Mesodermal cell (in vitro differentiated cells): ENCODE results near the gene RANBP9.

Source experiments
- H3K27ac ChIP-seq: 2 replicates; pipeline ENCODE4 v1.7.0; 2013; ENCODE audit warnings: mild to moderate bottlenecking, low read depth, low read length, moderate library complexity; ENCODE audit not compliant: severe bottlenecking
- H3K36me3 ChIP-seq: 2 replicates; pipeline ENCODE4 v1.7.1; 2013; ENCODE audit warnings: mild to moderate bottlenecking, low read length, moderate library complexity; ENCODE audit not compliant: control insufficient read depth, insufficient read depth
- H3K4me1 ChIP-seq: one replicate; pipeline ENCODE4 v1.7.1; 2013; ENCODE audit warnings: mild to moderate bottlenecking, low read length; ENCODE audit not compliant: insufficient read depth, control insufficient read depth, poor library complexity, severe bottlenecking
- H3K4me3 ChIP-seq: 2 replicates; pipeline ENCODE4 v1.7.0; 2013; ENCODE audit warnings: low read length, control low read depth, mild to moderate bottlenecking; ENCODE audit not compliant: insufficient read depth, poor library complexity, severe bottlenecking; ENCODE audit errors: extremely low read depth
- H3K9me3 ChIP-seq: 2 replicates; pipeline ENCODE4 v1.7.1; 2013; ENCODE audit warnings: mild to moderate bottlenecking, low read length, moderate library complexity; ENCODE audit not compliant: control insufficient read depth
- WGBS, 2 experiments: methylation state at CpG; one replicate each; pipeline ENCODE4 v1.1.5; 2013; ENCODE audit warnings: missing lambda C conversion rate in 2 of 2; ENCODE audit not compliant: insufficient coverage in 2 of 2; 5-methylcytosine and 5-hydroxymethylcytosine counted together

Gene RANBP9

DNA sequence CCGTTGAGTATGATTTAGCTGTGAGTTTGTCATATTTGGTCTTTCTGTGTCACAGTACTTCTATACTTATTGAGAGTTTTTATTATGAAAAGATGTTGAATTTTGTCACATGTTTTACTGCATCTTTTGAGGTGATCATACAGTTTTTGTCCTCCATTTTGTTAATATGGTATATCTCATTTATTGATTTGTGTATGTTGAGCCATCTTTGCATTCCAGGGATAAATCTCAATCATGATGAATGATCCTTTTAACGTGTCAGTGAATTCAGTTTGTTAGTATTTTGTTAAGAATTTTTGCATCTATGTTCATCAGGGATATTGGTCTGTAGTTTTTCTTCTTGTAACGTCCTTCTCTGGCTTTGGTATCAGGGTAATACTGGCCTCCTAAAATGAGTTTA is 133.7 kb downstream of the RANBP9 start:
- Histone ChIP-seq H3K9me3 (peaks cover 11% of the 10 kb centered on the region), H3K27ac (no peak overlapping the region), H3K4me3 (no peak overlapping the region), H3K36me3 (peaks cover 15% of the 10 kb centered on the region), H3K4me1 (peaks cover 8% of the 10 kb centered on the region)
- WGBS, 2 experiments = 100% methylated on average over 2 of the region's 3 CpGs; no CpG with 5 or more reads in 1 of the 2 experiments

DNA sequence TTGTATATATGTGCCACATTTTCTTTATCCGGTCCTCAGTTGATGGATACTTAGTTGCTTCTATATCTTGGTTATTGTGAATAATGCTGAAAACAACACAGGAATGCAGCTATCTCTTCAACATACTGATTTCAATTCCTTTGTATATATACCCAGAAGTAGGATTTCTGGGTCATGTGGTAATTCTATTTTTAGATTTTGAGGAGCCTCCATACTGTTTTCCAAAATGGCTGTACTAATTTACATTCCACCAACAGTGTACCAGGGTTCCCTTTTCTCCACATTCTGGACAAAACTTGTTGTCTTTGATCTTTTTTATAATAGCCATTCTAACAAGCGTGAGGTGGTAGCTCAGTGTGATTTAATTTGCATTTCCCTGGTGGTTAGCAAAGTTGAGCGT is 135.6 kb downstream of the RANBP9 start:
- no peak overlapping the region for H3K4me3 ChIP-seq
- WGBS, 2 experiments = 100% methylated on average over 1 of the region's 3 CpGs; no CpG with 5 or more reads in 1 of the 2 experiments
- H3K36me3 ChIP-seq = peaks cover 6% of the 10 kb centered on the region
- peaks cover 11% of the 10 kb centered on the region for H3K9me3 ChIP-seq
- peaks cover 8% of the 10 kb centered on the region for H3K4me1 ChIP-seq
- H3K27ac ChIP-seq = no peak overlapping the region

DNA sequence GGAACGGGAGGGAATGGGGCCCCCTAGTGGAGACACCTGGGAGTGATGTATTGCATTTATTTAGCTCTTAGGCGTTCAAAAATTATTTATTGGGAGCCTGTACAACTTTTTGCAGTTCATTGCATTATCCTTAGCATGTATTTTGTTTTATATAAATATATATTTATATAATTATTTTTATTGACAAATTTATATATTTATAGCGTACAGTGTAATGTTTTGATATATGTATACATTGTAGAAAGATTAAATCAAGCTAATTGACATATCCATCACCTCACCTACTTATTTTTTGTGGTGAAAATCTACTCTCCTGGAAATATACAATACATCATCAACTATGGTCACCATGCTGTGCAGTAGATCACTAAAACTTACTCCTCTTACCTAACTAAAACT is 136.3 kb downstream of the RANBP9 start:
- H3K27ac ChIP-seq = peak overlapping the region; percentile 85
- peak overlapping the region; percentile 88 for H3K4me3 ChIP-seq
- H3K9me3 ChIP-seq = peaks cover 11% of the 10 kb centered on the region
- H3K36me3 ChIP-seq = peaks cover 1% of the 10 kb centered on the region
- WGBS, 2 experiments = 13% methylated on average over 1 of the region's 3 CpGs; no CpG with 5 or more reads in 1 of the 2 experiments
- H3K4me1 ChIP-seq = peaks cover 8% of the 10 kb centered on the region

DNA sequence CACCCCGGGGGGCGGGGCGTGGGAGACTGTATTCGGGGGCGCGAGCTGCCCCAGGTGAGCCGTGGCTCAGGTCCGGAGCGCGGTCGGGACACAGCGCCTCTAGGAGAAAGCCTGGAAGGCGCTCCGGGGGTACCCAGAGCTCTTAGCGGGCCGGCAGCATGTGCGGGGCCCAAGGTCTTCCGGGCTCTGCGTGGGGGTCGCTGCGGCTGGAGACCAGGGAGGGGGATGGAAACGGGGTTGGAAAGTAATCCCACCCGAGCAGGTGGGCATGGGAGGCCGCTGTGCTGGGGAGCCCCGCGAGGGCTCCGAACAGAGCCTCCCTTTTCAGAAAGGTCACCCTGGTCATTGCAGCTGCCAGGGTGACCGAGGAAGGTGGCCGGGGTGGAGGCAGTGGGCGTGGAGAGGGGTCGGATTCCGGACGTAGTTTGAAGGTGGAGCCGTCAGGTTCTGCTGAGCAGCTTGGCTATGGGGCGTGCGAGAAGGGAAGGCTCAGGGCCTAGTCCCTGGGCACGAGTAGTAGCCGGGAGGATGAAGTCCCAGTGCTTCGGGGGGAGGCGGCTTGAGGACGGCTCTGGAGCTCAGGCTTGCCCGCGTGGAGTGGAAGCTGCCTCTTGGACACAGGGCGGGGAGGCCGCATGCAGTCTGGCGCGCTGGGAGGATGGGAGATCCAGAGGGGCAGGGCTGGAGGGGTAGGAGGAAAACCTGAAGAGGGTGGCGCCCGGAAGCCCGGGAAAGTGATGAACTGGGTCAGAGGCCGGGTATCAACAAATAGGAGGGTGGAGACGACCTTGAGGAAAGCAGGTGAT is 136.9 kb downstream of the RANBP9 start, which contains the start of gene SIRT5:
Gene SIRT5, plus strand, starts transcription at position 31 of the 806 bp plus-strand sequence. CDS start 9,510 bp downstream, outside the sequence.
- peaks cover 8% of the 10 kb centered on the region for H3K4me1 ChIP-seq
- WGBS, 2 experiments = 0 to 1% methylated on average over 35 to 46 of the region's 52 CpGs
- peak within 1 kb of the TSS; percentile 88 for H3K4me3 ChIP-seq
- no peaks in the 10 kb centered on the region for H3K36me3 ChIP-seq
- peaks cover 11% of the 10 kb centered on the region for H3K9me3 ChIP-seq
- H3K27ac ChIP-seq = peak within 1 kb of the TSS; percentile 85

DNA sequence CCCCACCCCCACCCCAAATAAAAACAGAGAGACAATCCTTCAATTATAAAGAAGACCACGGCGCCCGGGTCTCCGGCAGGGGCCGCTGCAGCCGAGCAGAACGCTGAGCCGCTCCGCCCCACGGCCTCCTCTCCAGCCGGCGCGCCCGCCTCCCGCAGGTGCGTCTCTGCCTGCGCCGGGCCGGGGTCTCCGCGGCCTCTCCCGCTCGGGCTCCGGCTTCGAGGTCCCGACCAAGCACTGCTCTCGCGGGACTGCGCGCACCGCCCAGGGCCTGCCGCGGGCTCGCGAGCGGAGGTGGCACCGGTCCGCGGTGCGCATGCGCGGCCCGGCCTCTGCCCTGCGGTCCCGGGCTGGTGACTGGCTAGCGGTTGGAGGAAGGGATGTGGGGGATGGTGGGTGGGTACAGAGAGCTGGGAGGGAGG is 137.5 kb downstream of the RANBP9 start:
- 0% methylated on average over 12 to 30 of the region's 46 CpGs for WGBS, 2 experiments
- peak overlapping the region; percentile 85 for H3K27ac ChIP-seq
- H3K4me1 ChIP-seq = peaks cover 8% of the 10 kb centered on the region
- H3K9me3 ChIP-seq = peaks cover 11% of the 10 kb centered on the region
- H3K36me3 ChIP-seq = no peaks in the 10 kb centered on the region
- H3K4me3 ChIP-seq = peak overlapping the region; percentile 88

DNA sequence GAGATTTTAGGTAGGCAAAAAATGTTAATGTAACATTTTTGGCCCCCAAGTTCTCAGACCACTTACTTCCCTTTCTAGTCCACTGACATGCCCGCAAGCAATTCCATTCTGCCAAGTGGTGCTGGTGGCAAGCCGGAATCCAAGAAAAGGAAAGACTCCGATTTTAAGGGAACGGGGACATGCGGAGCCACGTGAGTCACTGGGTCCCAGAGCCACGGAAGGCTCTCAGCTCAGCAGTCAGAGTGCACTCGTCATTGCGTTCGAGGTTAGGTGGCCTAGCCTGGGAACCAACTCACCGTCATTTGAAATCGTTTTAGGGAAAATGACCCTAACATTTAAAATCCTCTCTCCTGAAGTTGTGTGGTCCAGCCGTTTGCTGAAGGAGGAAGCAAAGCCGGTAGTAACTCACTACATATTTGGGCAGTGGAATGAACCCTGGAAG is 137.9 kb downstream of the RANBP9 start:
- Histone ChIP-seq H3K4me1 (peaks cover 8% of the 10 kb centered on the region), H3K9me3 (peaks cover 11% of the 10 kb centered on the region), H3K36me3 (no peaks in the 10 kb centered on the region), H3K27ac (peak overlapping the region; percentile 85), H3K4me3 (peak overlapping the region; percentile 88)
- 15 to 22% methylated on average over 13 of the region's 14 CpGs for WGBS, 2 experiments

DNA sequence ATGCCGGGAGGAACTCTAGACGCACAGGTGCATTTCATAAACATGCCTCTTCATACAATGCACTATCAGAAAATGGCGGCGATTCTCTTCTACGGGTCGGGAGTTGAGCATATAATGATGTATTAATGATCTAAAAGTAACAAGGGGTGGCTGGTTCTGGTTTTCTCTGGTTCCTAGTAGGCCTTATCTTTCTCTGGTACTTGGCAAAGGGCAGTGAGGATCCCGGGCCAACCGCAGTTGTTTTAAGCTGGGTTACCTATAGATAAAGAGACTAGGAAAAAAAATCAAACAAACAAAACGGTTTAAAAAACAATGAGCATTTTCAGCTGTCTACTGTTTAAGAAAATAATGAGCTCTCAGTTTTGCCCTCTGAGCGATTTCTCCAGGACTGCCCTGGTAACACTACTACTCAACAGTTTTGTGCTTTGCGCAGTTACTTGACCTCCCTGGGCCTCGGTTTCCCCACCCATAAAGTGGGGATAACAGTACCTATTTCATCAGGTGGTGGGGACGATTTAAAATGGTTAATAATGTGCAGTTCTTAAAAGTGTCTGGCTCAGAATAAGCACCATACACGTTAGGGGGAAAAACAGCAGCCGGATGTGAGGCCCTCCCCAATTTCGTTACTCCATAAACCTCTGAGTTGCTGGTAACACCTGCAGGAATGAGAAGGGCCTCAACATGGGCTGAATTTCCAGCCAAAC is 138.5 kb downstream of the RANBP9 start:
- 87 to 88% methylated on average over 7 to 9 of the region's 16 CpGs for WGBS, 2 experiments
- H3K27ac ChIP-seq = no peak overlapping the region

DNA sequence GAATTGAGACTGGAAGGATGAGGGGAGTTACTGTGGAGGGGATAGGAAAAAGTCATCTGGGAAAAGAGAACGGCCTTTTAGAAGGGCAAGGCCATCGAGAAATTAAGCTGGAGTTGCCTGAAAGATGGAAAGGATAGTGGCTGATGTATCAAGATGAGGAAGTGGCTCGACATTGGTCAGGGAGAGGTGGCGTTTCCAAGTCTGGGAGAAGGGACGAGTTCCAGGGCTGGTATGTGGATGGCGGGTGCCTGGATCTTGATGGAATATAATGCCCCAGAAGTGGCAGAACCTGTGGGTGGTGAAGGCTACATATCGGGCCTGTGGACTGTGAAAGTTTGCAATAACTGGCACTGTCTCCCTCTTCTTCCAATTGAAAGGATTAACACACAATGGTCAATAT is 139.4 kb downstream of the RANBP9 start:
- WGBS, 2 experiments = 90 to 98% methylated on average over 6 to 7 of the region's 7 CpGs
- Histone ChIP-seq H3K9me3 (peaks cover 6% of the 10 kb centered on the region), H3K4me1 (peaks cover 8% of the 10 kb centered on the region), H3K4me3 (no peak overlapping the region), H3K27ac (no peak overlapping the region), H3K36me3 (no peaks in the 10 kb centered on the region)

More for the DNA sequence above, 138.5 kb downstream of the RANBP9 start:
- Histone ChIP-seq H3K4me3 (peak overlapping the region; percentile 88), H3K36me3 (no peaks in the 10 kb centered on the region), H3K9me3 (peaks cover 11% of the 10 kb centered on the region), H3K4me1 (peaks cover 8% of the 10 kb centered on the region)
